Right renal cortex interstitium (tissue), 3 donors: Measurements from ENCODE around the gene DNAJC18. TPM values are rescaled to one million over a fixed set of nuclear protein-coding genes. Genes with fewer than 3 reads are reported as not detected.
"Not testable (repeated sequence)": the region's sequence is repeated elsewhere in the genome, so short reads cannot be mapped to it uniquely, and the experiment has no call there.

Experiments used
- DNase-seq, 3 donors: peaks; one replicate each; pipeline ENCODE4 v3.0.0-alpha.2; 2013; ENCODE audit warnings: low read depth in 3 of 3, low spot score in 2 of 3
- polyA plus RNA-seq, 3 donors: library from polyadenylated mRNA; unstranded; fragments of 120-200 nt; gene quantifications; one replicate each; pipeline ENCODE4 v1.2.1, GENCODE V29; 2013; ENCODE audit not compliant: insufficient read length in 3 of 3

The DNAJC18 gene
- polyA plus RNA-seq, 3 donors = 27.5 to 33.4 (median 32.5) TPM

GRCh38 chr5:139389701-139390638 lies 49.4 kb downstream of the DNAJC18 start, which contains the start of gene MZB1:
TSS of gene MZB1 (minus strand) at chr5:139389913. CDS start at chr5:139389856, 57 bp downstream.
- no peak for DNase-seq

- DNase-seq = no peak
Observed at GRCh38 chr5:139388198-139388821, 51.0 kb downstream of the DNAJC18 start.

- no peak for DNase-seq
Observed at GRCh38 chr5:139387611-139388197, 51.6 kb downstream of the DNAJC18 start.

- not testable (repeated sequence) for DNase-seq
Observed at GRCh38 chr5:139386956-139387355, 52.4 kb downstream of the DNAJC18 start.

GRCh38 chr5:139386050-139386438 lies 53.3 kb downstream of the DNAJC18 start:
- no peak for DNase-seq

GRCh38 chr5:139385061-139386049 lies 54.0 kb downstream of the DNAJC18 start:
- DNase-seq = no peak

GRCh38 chr5:139384591-139385051 lies 54.7 kb downstream of the DNAJC18 start:
- no peak for DNase-seq

GRCh38 chr5:139383993-139384590 lies 55.2 kb downstream of the DNAJC18 start:
- DNase-seq = no peak

- DNase-seq = no peak
Observed at GRCh38 chr5:139383275-139383992, 55.9 kb downstream of the DNAJC18 start, which contains the start of gene SLC23A1. TSS of gene SLC23A1 (minus strand) at chr5:139383297. CDS start at chr5:139383253, 44 bp downstream.

- no peak for DNase-seq
Observed at GRCh38 chr5:139382807-139383206, 56.5 kb downstream of the DNAJC18 start.

- no peak for DNase-seq
Observed at GRCh38 chr5:139381837-139382761, 57.2 kb downstream of the DNAJC18 start.

- no peak for DNase-seq
Observed at GRCh38 chr5:139379626-139380449, 59.5 kb downstream of the DNAJC18 start.

- DNase-seq = no peak
Observed at GRCh38 chr5:139378941-139379361, 60.4 kb downstream of the DNAJC18 start.

GRCh38 chr5:139378101-139378825 lies 61.1 kb downstream of the DNAJC18 start:
- DNase-seq = no peak

GRCh38 chr5:139377226-139377625 lies 62.1 kb downstream of the DNAJC18 start:
- no peak for DNase-seq

GRCh38 chr5:139376364-139376763 lies 63.0 kb downstream of the DNAJC18 start:
- no peak for DNase-seq
